Smooth muscle cell (in vitro differentiated cells): ENCODE results near the gene SHC3. TPM values are rescaled to one million over a fixed set of nuclear protein-coding genes. Genes with fewer than 3 reads are reported as not detected.

ENCODE experiments used
- DNase-seq: peaks from one replicate; lab custom pipeline; 2025; ENCODE audit not compliant: unreplicated experiment; lab: John Stamatoyannopoulos, UW
- H2AFZ ChIP-seq: fragments of 200-600 bp; sonication (generic); 2 replicates; pipeline ENCODE4 v1.6.0; 2016; ENCODE audit warnings: antibody characterized with exemption, low read depth, mild to moderate bottlenecking
- H3F3A ChIP-seq: fragments of 200-600 bp; sonication (generic); 2 replicates; pipeline ENCODE4 v1.6.0; 2017; ENCODE audit warnings: antibody characterized with exemption, low read depth
- H3K27ac ChIP-seq: fragments of 200-600 bp; sonication (generic); 2 replicates; pipeline ENCODE4 v1.5.1; 2016; ENCODE audit warnings: low read depth, mild to moderate bottlenecking
- H3K27me3 ChIP-seq: fragments of 200-600 bp; sonication (generic); 2 replicates; pipeline ENCODE4 v1.6.1; 2016; ENCODE audit warnings: low read depth, mild to moderate bottlenecking
- H3K36me3 ChIP-seq: fragments of 200-600 bp; sonication (generic); 2 replicates; pipeline ENCODE4 v1.5.1; 2016; ENCODE audit warnings: low read depth
- H3K4me1 ChIP-seq: fragments of 200-600 bp; sonication (generic); 2 replicates; pipeline ENCODE4 v1.5.1; 2016; ENCODE audit warnings: low read depth
- H3K4me2 ChIP-seq: fragments of 200-600 bp; sonication (generic); 2 replicates; pipeline ENCODE4 v1.6.0; 2016; ENCODE audit warnings: mild to moderate bottlenecking
- H3K4me3 ChIP-seq: fragments of 200-600 bp; sonication (generic); 2 replicates; pipeline ENCODE4 v1.5.1; 2016; ENCODE audit warnings: mild to moderate bottlenecking
- H3K79me2 ChIP-seq: fragments of 200-600 bp; sonication (generic); 2 replicates; pipeline ENCODE4 v1.6.0; 2016; ENCODE audit warnings: low read depth, mild to moderate bottlenecking
- H3K9ac ChIP-seq: fragments of 200-600 bp; sonication (generic); 2 replicates; pipeline ENCODE4 v1.6.0; 2016; ENCODE audit warnings: low read depth
- H3K9me3 ChIP-seq: fragments of 200-600 bp; sonication (generic); replicated peaks from 2 replicates; pipeline ENCODE4 v1.5.1; 2016; ENCODE audit warnings: low read depth
- H4K20me1 ChIP-seq: fragments of 200-600 bp; sonication (generic); 2 replicates; pipeline ENCODE4 v1.6.0; 2016; ENCODE audit warnings: low read depth
- CTCF ChIP-seq: fragments of 200-600 bp; sonication (generic); IDR thresholded peaks from 2 replicates; pipeline ENCODE4 v1.5.1; 2017; ENCODE audit warnings: borderline replicate concordance, mild to moderate bottlenecking, antibody characterized with exemption; ENCODE audit not compliant: insufficient read depth, poor library complexity, severe bottlenecking
- WGBS: methylation state at CpG from one replicate; pipeline ENCODE4 v1.1.7; 2016; ENCODE audit warnings: low lambda C conversion rate; 5-methylcytosine and 5-hydroxymethylcytosine counted together
- polyA plus RNA-seq: library from polyadenylated mRNA; unstranded; fragments of >200 nt; fragmentation: Nextera tagmentation; extraction: Ambion mirVana; gene quantifications from 2 replicates; pipeline ENCODE4 v1.2.1, GENCODE V29; 2016
- total RNA-seq: library from RNA; depleted of rRNA; stranded (reverse); fragments of >200 nt; gene quantifications from 2 replicates; pipeline ENCODE4 v1.2.3, GENCODE V29; 2014

Gene SHC3
- total and polyA plus RNA-seq, 2 experiments from 2014 or later = 0.38 to 0.67 TPM

- no peaks in the 10 kb centered on the region for H3K9me3 ChIP-seq
- H3K9ac ChIP-seq = no peak overlapping the region
- DNase-seq = no peak
- no peaks in the 10 kb centered on the region for H3K4me1 ChIP-seq
- H3K27me3 ChIP-seq = no peaks in the 10 kb centered on the region
- H3K36me3 ChIP-seq = no peaks in the 10 kb centered on the region
- no peak overlapping the region for H2AFZ ChIP-seq
- no peaks in the 10 kb centered on the region for H4K20me1 ChIP-seq
- no peak overlapping the region for H3K4me3 ChIP-seq
- WGBS = 100% methylated on average over 2 of the region's 2 CpGs
- H3K4me2 ChIP-seq = no peak overlapping the region
- no peaks in the 10 kb centered on the region for H3F3A ChIP-seq
- H3K79me2 ChIP-seq = no peaks in the 10 kb centered on the region
- H3K27ac ChIP-seq = no peak overlapping the region
- no peak for TF ChIP-seq CTCF
These were observed 139.0 kb downstream of the SHC3 start for GRCh38 chr9:89039664-89040063.

GRCh38 chr9:89039104-89039465 lies 139.5 kb downstream of the SHC3 start:
- no peaks in the 10 kb centered on the region for H3K9me3 ChIP-seq
- H3K36me3 ChIP-seq = no peaks in the 10 kb centered on the region
- H3K9ac ChIP-seq = no peak overlapping the region
- 98% methylated on average over 4 of the region's 4 CpGs for WGBS
- H3K27ac ChIP-seq = no peak overlapping the region
- no peak for DNase-seq
- H3K4me3 ChIP-seq = no peak overlapping the region
- no peaks in the 10 kb centered on the region for H3K79me2 ChIP-seq
- H3K27me3 ChIP-seq = no peaks in the 10 kb centered on the region
- no peak overlapping the region for H2AFZ ChIP-seq
- no peak for TF ChIP-seq CTCF
- no peak overlapping the region for H3K4me2 ChIP-seq
- H4K20me1 ChIP-seq = no peaks in the 10 kb centered on the region
- H3F3A ChIP-seq = no peaks in the 10 kb centered on the region
- no peaks in the 10 kb centered on the region for H3K4me1 ChIP-seq

- H2AFZ ChIP-seq = no peak overlapping the region
- H4K20me1 ChIP-seq = no peaks in the 10 kb centered on the region
- no peak overlapping the region for H3K4me2 ChIP-seq
- WGBS = 74% methylated on average over 5 of the region's 5 CpGs
- H3K27me3 ChIP-seq = no peaks in the 10 kb centered on the region
- no peaks in the 10 kb centered on the region for H3K79me2 ChIP-seq
- no peak for DNase-seq
- H3K4me3 ChIP-seq = no peak overlapping the region
- H3F3A ChIP-seq = no peaks in the 10 kb centered on the region
- no peak for TF ChIP-seq CTCF
- H3K4me1 ChIP-seq = no peaks in the 10 kb centered on the region
- no peaks in the 10 kb centered on the region for H3K9me3 ChIP-seq
- no peaks in the 10 kb centered on the region for H3K36me3 ChIP-seq
- H3K9ac ChIP-seq = no peak overlapping the region
- H3K27ac ChIP-seq = no peak overlapping the region
These were observed 140.1 kb downstream of the SHC3 start for GRCh38 chr9:89038382-89039103.

- no peaks in the 10 kb centered on the region for H4K20me1 ChIP-seq
- WGBS = 91% methylated on average over 9 of the region's 9 CpGs
- H3K36me3 ChIP-seq = no peaks in the 10 kb centered on the region
- H3K27ac ChIP-seq = peak overlapping the region; percentile 1
- H2AFZ ChIP-seq = no peak overlapping the region
- H3K27me3 ChIP-seq = no peaks in the 10 kb centered on the region
- TF ChIP-seq CTCF = no peak
- no peaks in the 10 kb centered on the region for H3K9me3 ChIP-seq
- no peaks in the 10 kb centered on the region for H3K79me2 ChIP-seq
- no peak overlapping the region for H3K4me3 ChIP-seq
- H3K4me1 ChIP-seq = no peaks in the 10 kb centered on the region
- H3K4me2 ChIP-seq = peak overlapping the region; percentile 2
- no peak overlapping the region for H3K9ac ChIP-seq
- DNase-seq = no peak
- no peaks in the 10 kb centered on the region for H3F3A ChIP-seq
These were observed 140.7 kb downstream of the SHC3 start for GRCh38 chr9:89037891-89038290.
